C4-2B (cell line): Measurements from ENCODE around the gene SHISA6.

Experiments used
- ZFX ChIP-seq: fragments of 450-650 bp; IDR thresholded peaks from 2 replicates; pipeline ENCODE4 v1.6.1; 2017
- TF ChIP-seq, protein P1 (sequence below): fragments of 450-650 bp; conservative IDR thresholded peaks from 2 replicates; pipeline ENCODE4 v1.5.1; 2017; ENCODE audit warnings: mild to moderate bottlenecking

- TF ChIP-seq, protein P1, sequence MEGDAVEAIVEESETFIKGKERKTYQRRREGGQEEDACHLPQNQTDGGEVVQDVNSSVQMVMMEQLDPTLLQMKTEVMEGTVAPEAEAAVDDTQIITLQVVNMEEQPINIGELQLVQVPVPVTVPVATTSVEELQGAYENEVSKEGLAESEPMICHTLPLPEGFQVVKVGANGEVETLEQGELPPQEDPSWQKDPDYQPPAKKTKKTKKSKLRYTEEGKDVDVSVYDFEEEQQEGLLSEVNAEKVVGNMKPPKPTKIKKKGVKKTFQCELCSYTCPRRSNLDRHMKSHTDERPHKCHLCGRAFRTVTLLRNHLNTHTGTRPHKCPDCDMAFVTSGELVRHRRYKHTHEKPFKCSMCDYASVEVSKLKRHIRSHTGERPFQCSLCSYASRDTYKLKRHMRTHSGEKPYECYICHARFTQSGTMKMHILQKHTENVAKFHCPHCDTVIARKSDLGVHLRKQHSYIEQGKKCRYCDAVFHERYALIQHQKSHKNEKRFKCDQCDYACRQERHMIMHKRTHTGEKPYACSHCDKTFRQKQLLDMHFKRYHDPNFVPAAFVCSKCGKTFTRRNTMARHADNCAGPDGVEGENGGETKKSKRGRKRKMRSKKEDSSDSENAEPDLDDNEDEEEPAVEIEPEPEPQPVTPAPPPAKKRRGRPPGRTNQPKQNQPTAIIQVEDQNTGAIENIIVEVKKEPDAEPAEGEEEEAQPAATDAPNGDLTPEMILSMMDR: no peak
- TF ChIP-seq ZFX: no peak
These were observed 245.3 kb downstream of the SHISA6 start for GRCh38 chr17:11486101-11486867.
